ENCODE results near the gene MTURN.
A peak's percentile ranks its signal among the peaks of the same experiment; 100 is the strongest.
"Not testable (repeated sequence)": the region's sequence is repeated elsewhere in the genome, so short reads cannot be mapped to it uniquely, and the experiment has no call there.

The MTURN gene

GRCh38 chr7:30134611-30135300 lies at the start of gene MTURN:
TSS of gene MTURN (plus strand) at chr7:30134986. CDS start at chr7:30135137, 151 bp downstream.
- DNase-seq (ENCODE audit: low read depth) = peak; percentile 73

DNA sequence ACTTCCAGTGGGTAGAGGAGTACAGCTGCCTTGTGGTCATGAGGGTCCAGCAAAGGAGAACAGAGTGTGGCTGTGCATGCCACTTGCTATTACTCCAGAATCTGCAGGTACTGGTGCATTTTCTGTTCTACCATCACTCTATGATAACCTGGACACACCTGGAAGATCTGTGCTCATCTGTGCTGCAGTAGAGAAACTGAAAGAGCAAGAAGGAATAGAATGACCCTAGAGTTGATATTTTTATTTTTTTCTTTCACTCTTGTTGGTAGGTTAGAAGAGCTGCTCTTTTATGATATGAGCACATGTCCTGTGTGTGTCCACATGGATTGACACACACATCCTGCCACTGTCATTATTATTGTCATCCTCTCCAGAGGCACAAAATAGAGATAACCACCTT lies 48.3 kb upstream of the MTURN start:
- no peak for DNase-seq (ENCODE audit: low read depth)

DNA sequence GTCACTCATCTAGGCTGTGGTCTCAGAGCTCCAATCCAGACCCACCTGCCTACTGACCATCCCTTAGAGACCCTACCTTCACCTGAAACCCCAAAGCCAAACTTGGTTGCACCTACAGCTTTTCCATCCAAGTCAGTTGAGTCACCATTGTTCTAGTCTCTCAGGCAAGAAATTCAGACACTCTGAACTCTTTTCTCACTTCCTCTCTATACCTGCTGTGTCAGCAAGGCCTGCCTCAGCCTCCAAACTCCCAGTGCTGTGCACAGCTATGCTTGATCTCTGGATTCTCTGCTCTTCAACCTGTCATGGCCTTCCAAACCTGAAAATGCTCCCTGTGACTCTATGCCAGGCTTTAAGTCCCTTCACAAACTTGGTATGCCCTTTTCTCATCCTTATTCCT lies 47.4 kb upstream of the MTURN start:
- no peak for DNase-seq (ENCODE audit: low read depth)

- DNase-seq (ENCODE audit: low read depth) = no peak
Measured at GRCh38 chr7:30088362-30088761, 46.4 kb upstream of the MTURN start.

DNA sequence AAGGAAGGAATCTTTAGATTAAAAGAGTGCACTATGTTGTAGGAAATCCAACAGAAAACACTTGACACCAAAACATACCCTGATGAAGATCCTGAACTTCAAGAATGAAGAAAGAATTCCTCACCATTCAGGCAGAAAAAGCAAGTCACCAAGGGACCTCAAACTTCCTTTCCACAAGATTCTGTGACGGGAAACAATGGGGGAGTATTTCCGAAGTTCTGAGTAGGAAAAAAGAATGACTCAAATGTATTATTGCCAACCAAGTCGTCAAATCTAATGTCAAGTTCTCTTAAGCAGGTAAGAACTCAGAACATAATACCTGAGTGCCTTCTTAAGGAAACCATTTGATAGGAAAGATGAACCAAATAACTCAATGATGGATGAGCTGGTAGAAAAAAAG lies 44.7 kb upstream of the MTURN start:
- no peak for DNase-seq (ENCODE audit: low read depth)

DNA sequence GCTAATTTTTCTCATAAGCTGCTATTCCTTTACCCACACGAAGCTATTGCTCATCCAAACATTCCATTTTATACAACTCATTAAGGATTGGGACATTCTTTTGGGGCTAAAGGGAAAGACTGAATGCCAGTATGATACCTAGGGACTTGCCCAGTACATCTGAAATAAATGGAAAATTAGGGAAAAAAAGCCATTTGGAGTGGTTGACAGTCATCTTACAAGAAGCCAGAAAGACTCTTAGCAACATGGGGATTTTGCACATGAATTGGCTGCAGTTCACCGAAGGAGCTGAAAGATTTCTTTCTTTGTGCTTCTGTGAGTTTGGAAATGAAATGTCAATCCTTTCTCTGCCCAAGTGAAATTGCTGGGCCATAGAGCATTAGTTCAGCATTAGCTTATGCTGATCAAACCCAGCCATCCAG lies 43.3 kb upstream of the MTURN start:
- no peak for DNase-seq (ENCODE audit: low read depth)

DNA sequence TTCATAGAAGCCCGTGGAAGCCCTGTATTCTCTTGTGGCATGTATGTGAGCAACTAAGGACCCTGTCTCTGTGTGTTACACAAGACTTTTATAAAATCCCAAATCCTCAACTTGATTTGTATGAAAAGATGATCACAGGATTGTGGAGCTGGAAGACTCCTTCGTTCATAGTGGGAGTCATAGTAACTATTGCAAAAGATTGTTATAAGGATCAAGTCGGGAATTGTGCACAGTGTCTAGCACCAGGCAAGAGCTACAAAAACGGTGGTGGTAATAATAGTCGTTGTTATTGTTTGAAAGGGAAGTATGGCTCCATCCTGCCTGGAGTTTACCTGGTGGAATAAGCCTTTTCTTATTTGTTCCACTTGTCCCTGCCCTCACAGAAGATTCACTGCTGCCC lies 42.8 kb upstream of the MTURN start:
- no peak for DNase-seq (ENCODE audit: low read depth)

DNA sequence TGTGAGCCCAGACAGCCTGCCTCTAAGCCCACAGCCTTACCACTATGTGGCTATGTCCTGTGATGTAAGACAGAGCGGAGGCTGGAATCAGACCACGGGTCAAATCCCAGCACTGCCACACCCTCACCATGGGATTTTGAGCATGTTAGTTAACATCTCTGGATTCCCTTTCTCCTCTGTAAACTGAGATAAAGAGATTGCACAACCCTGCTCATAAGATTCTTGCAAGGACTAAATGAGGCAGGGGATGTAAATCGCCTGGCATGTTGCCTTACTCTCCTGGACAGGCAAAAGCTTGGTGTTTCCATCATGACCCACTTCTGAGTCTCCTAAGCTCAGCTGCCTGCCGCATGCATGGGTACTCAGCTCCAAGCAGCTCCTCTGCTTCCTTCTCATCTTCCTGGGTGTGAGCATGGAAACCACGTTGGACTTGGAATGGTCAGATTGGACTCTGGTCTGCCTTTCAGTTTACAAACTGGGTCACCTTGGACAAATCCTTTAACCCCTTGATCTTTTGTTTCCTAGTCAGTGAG lies 41.3 kb upstream of the MTURN start:
- no peak for DNase-seq (ENCODE audit: low read depth)

DNA sequence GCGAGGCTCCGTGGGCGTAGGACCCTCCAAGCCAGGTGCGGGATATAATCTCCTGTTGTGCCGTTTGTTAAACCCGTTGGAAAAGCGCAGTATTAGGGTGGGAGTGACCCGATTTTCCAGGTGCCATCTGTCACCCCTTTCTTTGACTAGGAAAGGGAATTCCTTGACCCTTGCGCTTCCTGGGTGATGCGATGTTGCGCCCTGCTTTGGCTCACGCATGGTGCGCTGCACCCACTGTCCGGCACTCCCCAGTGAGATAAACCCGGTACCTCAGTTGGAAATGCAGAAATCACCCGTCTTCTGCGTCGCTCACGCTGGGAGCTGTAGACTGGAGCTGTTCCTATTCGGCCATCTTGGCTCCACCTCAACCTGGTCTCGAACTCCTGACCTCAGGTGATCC lies 36.2 kb upstream of the MTURN start:
- not testable (repeated sequence) for DNase-seq (ENCODE audit: low read depth)

DNA sequence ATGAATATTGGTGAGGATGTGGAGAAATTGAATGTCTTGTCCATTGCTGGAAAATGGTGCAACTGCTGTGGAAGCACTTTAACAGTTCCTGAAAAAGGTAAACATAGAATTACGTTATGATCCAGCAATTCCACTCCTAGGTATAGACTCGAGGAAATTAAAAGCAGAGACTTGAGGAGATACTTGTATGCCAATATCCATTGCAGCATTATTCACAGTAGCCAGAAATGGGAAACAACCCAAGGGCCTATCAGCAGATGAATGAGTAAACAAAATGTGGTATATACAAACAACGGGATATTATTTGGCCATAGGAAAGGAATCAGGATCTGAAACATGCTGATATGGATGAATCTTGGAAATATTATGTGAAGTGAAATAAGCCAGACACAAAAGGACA lies 32.5 kb upstream of the MTURN start:
- no peak for DNase-seq (ENCODE audit: low read depth)

DNA sequence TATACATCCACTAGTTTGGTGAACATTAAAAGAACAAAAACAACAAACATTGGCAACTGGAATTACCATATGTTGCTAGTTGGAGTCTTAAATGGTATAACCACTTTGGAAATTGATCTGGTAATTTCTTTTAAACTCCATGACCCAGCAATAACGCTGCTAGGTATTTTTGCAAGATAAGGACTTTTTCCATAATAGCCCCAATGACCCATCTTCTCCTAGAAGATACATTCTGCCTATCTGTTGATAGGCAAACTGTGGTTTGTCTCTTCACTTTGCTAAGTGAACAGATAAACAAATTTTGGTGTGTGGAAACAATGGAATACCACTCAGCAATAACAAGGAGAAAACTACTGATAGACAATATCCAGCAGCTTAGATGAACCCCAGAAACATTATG lies 30.6 kb upstream of the MTURN start:
- no peak for DNase-seq (ENCODE audit: low read depth)

- no peak for DNase-seq (ENCODE audit: low read depth)
Measured at GRCh38 chr7:30112103-30112713, 22.6 kb upstream of the MTURN start.

DNA sequence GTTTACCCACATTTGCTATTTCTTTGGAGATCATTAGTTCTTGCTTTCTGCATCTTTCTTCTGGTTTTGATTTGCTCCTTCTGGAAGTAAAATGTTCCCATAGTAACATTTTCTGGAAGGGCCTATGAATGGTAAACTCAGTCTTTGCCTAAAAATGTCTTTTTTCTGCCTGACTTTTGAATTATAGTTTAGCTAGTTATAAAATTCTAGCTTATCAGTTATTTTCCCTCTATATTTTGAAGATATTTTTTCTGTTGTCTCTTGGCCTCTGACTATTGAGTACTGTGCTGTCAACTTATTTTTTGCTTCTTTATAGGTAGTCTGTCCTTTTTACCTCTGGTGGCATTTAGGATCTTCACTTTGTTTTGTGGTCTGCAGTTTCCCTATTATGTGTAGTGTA lies 21.6 kb upstream of the MTURN start:
- no peak for DNase-seq (ENCODE audit: low read depth)

DNA sequence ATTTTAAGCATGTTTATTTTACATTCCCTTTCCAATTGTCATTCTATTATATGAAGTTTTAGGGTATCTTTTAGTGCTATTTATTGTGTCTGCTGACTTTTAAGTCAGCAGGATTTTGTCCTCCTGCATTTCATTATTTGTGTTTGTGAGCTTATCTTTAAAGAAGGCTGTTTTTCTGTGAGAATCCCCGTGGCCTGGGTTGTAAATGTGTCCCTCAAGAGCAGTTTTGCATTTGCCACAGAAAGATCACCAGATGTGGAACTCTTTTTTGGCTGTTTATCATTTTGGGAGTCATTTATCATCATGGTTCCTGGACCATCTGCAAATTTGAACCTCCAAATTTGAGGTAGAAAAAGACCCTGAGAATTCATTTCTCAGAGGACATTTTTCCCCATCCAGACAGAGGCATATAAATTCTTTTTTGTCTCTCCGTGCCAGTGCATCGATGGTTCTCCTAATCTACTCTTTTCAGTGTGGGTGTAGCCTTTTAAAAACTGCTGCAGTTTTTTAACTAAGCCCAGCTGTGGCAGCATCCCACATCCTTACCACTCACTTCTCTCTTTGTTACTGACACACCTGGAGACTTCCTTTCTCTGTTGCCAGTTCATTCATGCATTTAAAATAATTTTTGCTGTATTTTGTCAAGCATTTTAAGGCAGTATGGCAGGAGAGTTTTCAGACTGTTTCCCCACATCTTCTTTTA lies 20.1 kb upstream of the MTURN start:
- DNase-seq (ENCODE audit: low read depth) = no peak

- no peak for DNase-seq (ENCODE audit: low read depth)
Measured at GRCh38 chr7:30115709-30116297, 19.0 kb upstream of the MTURN start.

DNA sequence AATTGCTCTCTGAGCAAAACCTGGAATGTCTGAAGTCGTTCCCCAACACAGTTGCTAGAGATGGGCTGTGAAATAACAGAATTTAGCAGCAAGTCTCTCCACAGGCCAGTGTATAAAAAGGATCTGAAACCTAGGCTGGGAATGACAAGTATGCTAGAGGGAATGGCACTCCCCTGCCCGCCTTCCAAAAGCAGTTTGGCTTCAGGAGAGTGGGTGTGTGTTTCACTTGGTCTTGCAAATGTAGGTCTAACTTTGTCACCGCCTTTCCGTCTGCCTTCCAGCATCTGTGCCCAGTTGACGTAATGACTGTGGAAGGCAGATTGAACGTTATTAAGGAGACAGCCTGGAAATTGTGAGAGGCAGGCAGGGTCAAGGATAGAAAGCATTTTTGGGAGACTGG lies 18.0 kb upstream of the MTURN start:
- no peak for DNase-seq (ENCODE audit: low read depth)

DNA sequence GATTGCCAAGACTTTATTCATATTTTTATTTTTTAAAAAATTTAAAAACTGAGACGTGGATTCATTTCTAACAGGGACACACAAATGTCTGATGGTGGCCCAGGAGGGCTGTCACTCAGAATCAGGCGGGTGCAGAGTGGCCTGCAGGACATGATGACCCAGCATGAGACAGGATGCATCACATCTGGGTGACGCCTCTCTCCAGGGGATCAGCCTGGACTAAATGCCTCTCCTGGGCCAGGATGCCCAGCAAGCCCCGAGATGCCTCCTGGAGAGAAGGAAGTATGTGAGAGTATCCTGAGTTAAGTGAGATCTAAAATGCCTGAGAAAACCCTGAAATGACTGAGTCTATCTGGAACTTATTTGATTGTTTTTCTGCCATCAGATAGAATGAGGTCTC lies 16.9 kb upstream of the MTURN start:
- no peak for DNase-seq (ENCODE audit: low read depth)

DNA sequence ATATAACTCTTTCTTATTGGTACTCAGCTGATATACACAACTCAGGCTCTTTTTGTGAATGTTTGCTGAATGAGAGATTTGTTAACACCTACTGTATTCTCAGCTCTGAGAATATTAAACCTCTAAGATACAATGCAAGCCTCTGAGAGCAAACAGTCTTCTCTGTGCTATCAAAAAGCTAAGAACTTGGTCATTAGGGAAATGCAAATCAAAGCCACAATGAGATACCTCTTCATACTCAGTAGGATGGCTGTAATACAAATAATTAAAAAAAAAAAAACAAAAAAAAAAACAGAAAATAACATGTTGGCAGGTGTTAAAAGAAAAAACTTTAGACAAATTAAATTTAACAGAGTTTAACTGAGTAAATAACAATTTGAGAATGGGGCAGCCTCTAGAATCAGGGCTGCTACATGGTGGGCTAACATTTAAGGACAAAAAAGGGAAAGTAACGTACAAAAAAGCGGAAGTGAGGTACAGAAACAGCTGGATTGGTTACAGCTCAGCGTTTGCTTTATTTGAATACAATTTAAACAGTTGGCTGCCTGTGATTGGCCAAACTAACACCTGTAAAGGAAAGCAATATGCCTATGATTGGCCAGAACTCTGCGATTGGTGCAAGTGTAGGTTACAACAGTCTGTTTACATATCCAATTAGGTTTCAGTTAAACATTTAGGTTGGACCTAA lies 14.8 kb upstream of the MTURN start:
- no peak for DNase-seq (ENCODE audit: low read depth)

- no peak for DNase-seq (ENCODE audit: low read depth)
Measured at GRCh38 chr7:30133736-30134610, 813 bp upstream of the MTURN start.

- peak; percentile 37 for DNase-seq (ENCODE audit: low read depth)
Measured at GRCh38 chr7:30135301-30136116, 723 bp downstream of the MTURN start.

Measured in activated T-cell treated with anti-CD3 and anti-CD28 coated beads for 1 hour (primary cell).